ENCODE results near the gene TRABD2B. TPM values are rescaled to one million over a fixed set of nuclear protein-coding genes. Genes with fewer than 3 reads are reported as not detected.

TRABD2B gene
- total RNA-seq, 2 experiments from 2014 or later, result not detected

GRCh38 chr1:48007047-48007446, 9.9 kb upstream of the TRABD2B start:
- H3K36me3 Mint-ChIP-seq (ENCODE audit: low read depth), result no peaks in the 10 kb centered on the region
- no peak for DNase-seq
- H3K27me3 Mint-ChIP-seq, result peaks cover 8% of the 10 kb centered on the region
- H3K9me3 Mint-ChIP-seq, result no peaks in the 10 kb centered on the region
- H3K4me3 Mint-ChIP-seq, result no peak overlapping the region
- ChIA-PET POLR2A (no interaction called here), CTCF (no interaction called here)
- no peaks in the 10 kb centered on the region for H3K4me1 Mint-ChIP-seq
- no peak overlapping the region for H3K27ac Mint-ChIP-seq

GRCh38 chr1:48006264-48006663, 9.1 kb upstream of the TRABD2B start:
- H3K36me3 Mint-ChIP-seq (ENCODE audit: low read depth), result no peaks in the 10 kb centered on the region
- H3K27ac Mint-ChIP-seq, result no peak overlapping the region
- no peak overlapping the region for H3K4me3 Mint-ChIP-seq
- POLR2A ChIA-PET, result no interaction called here
- CTCF ChIA-PET, result no interaction called here
- H3K27me3 Mint-ChIP-seq, result peaks cover 7% of the 10 kb centered on the region
- no peaks in the 10 kb centered on the region for H3K9me3 Mint-ChIP-seq
- no peaks in the 10 kb centered on the region for H3K4me1 Mint-ChIP-seq
- DNase-seq, result no peak

- H3K4me1 Mint-ChIP-seq, result no peaks in the 10 kb centered on the region
- no peaks in the 10 kb centered on the region for H3K36me3 Mint-ChIP-seq (ENCODE audit: low read depth)
- ChIA-PET POLR2A (no interaction called here), CTCF (no interaction called here)
- H3K4me3 Mint-ChIP-seq, result no peak overlapping the region
- DNase-seq, result no peak
- H3K27me3 Mint-ChIP-seq, result peaks cover 5% of the 10 kb centered on the region
- no peaks in the 10 kb centered on the region for H3K9me3 Mint-ChIP-seq
- no peak overlapping the region for H3K27ac Mint-ChIP-seq
Measured at GRCh38 chr1:48005253-48006117, 8.3 kb upstream of the TRABD2B start.

GRCh38 chr1:48003741-48004531, 6.8 kb upstream of the TRABD2B start:
- ChIA-PET POLR2A (no interaction called here), CTCF (no interaction called here)
- H3K9me3 Mint-ChIP-seq, result no peaks in the 10 kb centered on the region
- no peak for DNase-seq
- H3K27ac Mint-ChIP-seq, result no peak overlapping the region
- no peak overlapping the region for H3K4me3 Mint-ChIP-seq
- no peaks in the 10 kb centered on the region for H3K4me1 Mint-ChIP-seq
- H3K36me3 Mint-ChIP-seq (ENCODE audit: low read depth), result no peaks in the 10 kb centered on the region
- peaks cover 9% of the 10 kb centered on the region for H3K27me3 Mint-ChIP-seq

GRCh38 chr1:48002142-48002541, 5.0 kb upstream of the TRABD2B start:
- Mint-ChIP-seq H3K27ac (no peak overlapping the region), H3K4me1 (peaks cover 5% of the 10 kb centered on the region), H3K36me3 (ENCODE audit: low read depth) (no peaks in the 10 kb centered on the region), H3K4me3 (no peak overlapping the region), H3K27me3 (peaks cover 22% of the 10 kb centered on the region), H3K9me3 (no peaks in the 10 kb centered on the region)
- ChIA-PET POLR2A (no interaction called here), CTCF (no interaction called here)
- no peak for DNase-seq

- Mint-ChIP-seq H3K9me3 (no peaks in the 10 kb centered on the region), H3K27me3 (peaks cover 22% of the 10 kb centered on the region), H3K4me1 (peaks cover 5% of the 10 kb centered on the region), H3K36me3 (ENCODE audit: low read depth) (no peaks in the 10 kb centered on the region), H3K4me3 (no peak overlapping the region), H3K27ac (no peak overlapping the region)
- POLR2A ChIA-PET, result no interaction called here
- CTCF ChIA-PET, result no interaction called here
- no peak for DNase-seq
Measured at GRCh38 chr1:48001696-48002095, 4.5 kb upstream of the TRABD2B start.

GRCh38 chr1:48000883-48001282, 3.7 kb upstream of the TRABD2B start:
- CTCF ChIA-PET, result no interaction called here

GRCh38 chr1:47999097-47999496, 1.9 kb upstream of the TRABD2B start:
- Mint-ChIP-seq H3K27ac (no peak overlapping the region), H3K27me3 (peaks cover 43% of the 10 kb centered on the region)
- CTCF ChIA-PET, result no interaction called here

More at GRCh38 chr1:48000883-48001282, 3.7 kb upstream of the TRABD2B start:
- Mint-ChIP-seq H3K4me1 (peaks cover 10% of the 10 kb centered on the region), H3K4me3 (no peak overlapping the region), H3K27ac (no peak overlapping the region), H3K27me3 (peaks cover 28% of the 10 kb centered on the region), H3K36me3 (ENCODE audit: low read depth) (no peaks in the 10 kb centered on the region), H3K9me3 (no peaks in the 10 kb centered on the region)
- DNase-seq, result no peak
- POLR2A ChIA-PET, result no interaction called here

GRCh38 chr1:47998396-47998990, 1.3 kb upstream of the TRABD2B start:
- Mint-ChIP-seq H3K27ac (no peak overlapping the region), H3K4me1 (peaks cover 11% of the 10 kb centered on the region), H3K4me3 (no peak overlapping the region), H3K9me3 (no peaks in the 10 kb centered on the region), H3K36me3 (ENCODE audit: low read depth) (no peaks in the 10 kb centered on the region), H3K27me3 (peaks cover 43% of the 10 kb centered on the region)
- ChIA-PET CTCF (interaction anchor here (0.7 to 1.5 kb wide), 3 partner anchors 12 to 52 kb away, joined by 3 to 4 read pairs (median 4); no protein-coding TSS in a partner anchor), POLR2A (no interaction called here)
- no peak for DNase-seq

More at GRCh38 chr1:47999097-47999496, 1.9 kb upstream of the TRABD2B start:
- H3K9me3 Mint-ChIP-seq, result no peaks in the 10 kb centered on the region
- H3K4me3 Mint-ChIP-seq, result no peak overlapping the region
- peaks cover 11% of the 10 kb centered on the region for H3K4me1 Mint-ChIP-seq
- POLR2A ChIA-PET, result no interaction called here
- no peak for DNase-seq
- no peaks in the 10 kb centered on the region for H3K36me3 Mint-ChIP-seq (ENCODE audit: low read depth)

GRCh38 chr1:47996406-47997226, 569 bp downstream of the TRABD2B start:
- Mint-ChIP-seq H3K4me1 (peaks cover 11% of the 10 kb centered on the region), H3K4me3 (peak overlapping the region; percentile 21), H3K27ac (no peak overlapping the region), H3K27me3 (peaks cover 39% of the 10 kb centered on the region), H3K36me3 (ENCODE audit: low read depth) (no peaks in the 10 kb centered on the region), H3K9me3 (no peaks in the 10 kb centered on the region)
- POLR2A ChIA-PET, result no interaction called here
- CTCF ChIA-PET, result interaction anchor here (1.1 to 1.5 kb wide), 3 partner anchors 20 to 65 kb away, joined by 3 to 4 read pairs (median 4); no protein-coding TSS in a partner anchor
- no peak for DNase-seq

GRCh38 chr1:47996060-47996405, 1.2 kb downstream of the TRABD2B start:
- H3K9me3 Mint-ChIP-seq, result no peaks in the 10 kb centered on the region
- no peak overlapping the region for H3K27ac Mint-ChIP-seq
- H3K4me3 Mint-ChIP-seq, result peak overlapping the region; percentile 21
- peaks cover 39% of the 10 kb centered on the region for H3K27me3 Mint-ChIP-seq
- DNase-seq, result no peak
- ChIA-PET POLR2A (no interaction called here), CTCF (no interaction called here)
- H3K36me3 Mint-ChIP-seq (ENCODE audit: low read depth), result no peaks in the 10 kb centered on the region
- peaks cover 11% of the 10 kb centered on the region for H3K4me1 Mint-ChIP-seq

- Mint-ChIP-seq H3K4me1 (peaks cover 11% of the 10 kb centered on the region), H3K27ac (no peak overlapping the region), H3K36me3 (ENCODE audit: low read depth) (no peaks in the 10 kb centered on the region), H3K4me3 (peak overlapping the region; percentile 21), H3K9me3 (no peaks in the 10 kb centered on the region), H3K27me3 (peaks cover 39% of the 10 kb centered on the region)
- ChIA-PET CTCF (no interaction called here), POLR2A (no interaction called here)
- no peak for DNase-seq
Measured at GRCh38 chr1:47995306-47996050, 1.7 kb downstream of the TRABD2B start.

Measured in activated CD4-positive, alpha-beta T cell treated with anti-CD3 and anti-CD28 coated beads, Interleukin-2, amount 10 ng/mL, durations not matched to agents 7 days and 5 days (primary cell).